Astrocyte (in vitro differentiated cells and primary cell): ENCODE measurements around the gene NCOA1. TPM values are rescaled to one million over a fixed set of nuclear protein-coding genes. Genes with fewer than 3 reads are reported as not detected.

Experiments
- DNase-seq: peaks from one replicate; pipeline ENCODE4 v3.0.0-alpha.2; 2010; ENCODE audit warnings: low read depth
- FAIRE-seq: peaks from 2 replicates; lab custom pipeline; 2011; peaks lifted over from hg19 to GRCh38; lab: Jason Lieb, UNC
- H2AFZ ChIP-seq: 2 replicates; pipeline ENCODE4 v1.6.0; 2012; ENCODE audit warnings: low read depth, low read length, inconsistent platforms
- H3K27ac ChIP-seq: 2 replicates; pipeline ENCODE4 v1.5.1; 2011; ENCODE audit warnings: low read depth, low read length, inconsistent platforms
- H3K27me3 ChIP-seq: 2 replicates; pipeline ENCODE4 v1.6.0; 2011; ENCODE audit warnings: low read length, inconsistent platforms; ENCODE audit not compliant: insufficient read depth
- H3K36me3 ChIP-seq: 2 replicates; pipeline ENCODE4 v1.5.1; 2011; ENCODE audit warnings: low read length, inconsistent platforms; ENCODE audit not compliant: insufficient read depth
- H3K4me1 ChIP-seq: 2 replicates; pipeline ENCODE4 v1.5.1; 2011; ENCODE audit warnings: low read length, inconsistent platforms; ENCODE audit not compliant: insufficient read depth
- H3K4me2 ChIP-seq: 2 replicates; pipeline ENCODE4 v1.6.0; 2012; ENCODE audit warnings: low read length, inconsistent platforms
- H3K4me3 ChIP-seq: 2 replicates; pipeline ENCODE4 v1.5.1; 2011; ENCODE audit warnings: low read depth, mild to moderate bottlenecking, low read length, inconsistent platforms; ENCODE audit not compliant: insufficient read depth
- H3K79me2 ChIP-seq: 2 replicates; pipeline ENCODE4 v1.6.0; 2012; ENCODE audit warnings: mild to moderate bottlenecking, low read length, inconsistent platforms; ENCODE audit not compliant: insufficient read depth
- H3K9ac ChIP-seq: 2 replicates; pipeline ENCODE4 v1.6.0; 2012; ENCODE audit warnings: mild to moderate bottlenecking, low read length, inconsistent platforms
- H3K9me3 ChIP-seq: 2 replicates; pipeline ENCODE4 v1.5.1; 2012; ENCODE audit warnings: low read depth, mild to moderate bottlenecking, low read length, inconsistent platforms; ENCODE audit not compliant: insufficient read depth
- H4K20me1 ChIP-seq: 2 replicates; pipeline ENCODE4 v1.6.0; 2012; ENCODE audit warnings: low read length, inconsistent platforms; ENCODE audit not compliant: insufficient read depth
- H3K27ac Mint-ChIP-seq: one replicate; pipeline ENCODE4 v1.8.0; 2021; ENCODE audit warnings: mild to moderate bottlenecking, mixed read lengths; ENCODE audit not compliant: unreplicated experiment
- H3K27me3 Mint-ChIP-seq: one replicate; pipeline ENCODE4 v1.8.0; 2021; ENCODE audit warnings: low read depth, mixed read lengths; ENCODE audit not compliant: unreplicated experiment
- H3K36me3 Mint-ChIP-seq: one replicate; pipeline ENCODE4 v1.8.0; 2021; ENCODE audit warnings: low read depth, mixed read lengths; ENCODE audit not compliant: unreplicated experiment
- H3K4me1 Mint-ChIP-seq: one replicate; pipeline ENCODE4 v1.8.0; 2021; ENCODE audit warnings: low read depth, mixed read lengths; ENCODE audit not compliant: unreplicated experiment
- H3K4me3 Mint-ChIP-seq: one replicate; pipeline ENCODE4 v1.8.0; 2021; ENCODE audit warnings: mild to moderate bottlenecking, moderate library complexity, mixed read lengths; ENCODE audit not compliant: unreplicated experiment
- H3K9me3 Mint-ChIP-seq: one replicate; pipeline ENCODE4 v1.8.0; 2021; ENCODE audit warnings: mild to moderate bottlenecking, mixed read lengths; ENCODE audit not compliant: unreplicated experiment
- EZH2 ChIP-seq: IDR thresholded peaks from 2 replicates; pipeline ENCODE4 v1.6.1; 2012; ENCODE audit warnings: mild to moderate bottlenecking, low read length, inconsistent platforms; ENCODE audit not compliant: insufficient read depth
- total RNA-seq: library from RNA; stranded (reverse); gene quantifications from 2 replicates; pipeline ENCODE4 v1.2.1, GENCODE V29; 2021
- TF ChIP-seq, protein P1 (sequence below): IDR thresholded peaks from 2 replicates; pipeline ENCODE4 v1.5.1; 2011; ENCODE audit warnings: low read depth, mild to moderate bottlenecking, inconsistent platforms, low read length, moderate library complexity; ENCODE audit not compliant: insufficient read depth

NCOA1 gene
- total RNA-seq, 1 donor from 2014 or later, result 14.7 TPM

DNA sequence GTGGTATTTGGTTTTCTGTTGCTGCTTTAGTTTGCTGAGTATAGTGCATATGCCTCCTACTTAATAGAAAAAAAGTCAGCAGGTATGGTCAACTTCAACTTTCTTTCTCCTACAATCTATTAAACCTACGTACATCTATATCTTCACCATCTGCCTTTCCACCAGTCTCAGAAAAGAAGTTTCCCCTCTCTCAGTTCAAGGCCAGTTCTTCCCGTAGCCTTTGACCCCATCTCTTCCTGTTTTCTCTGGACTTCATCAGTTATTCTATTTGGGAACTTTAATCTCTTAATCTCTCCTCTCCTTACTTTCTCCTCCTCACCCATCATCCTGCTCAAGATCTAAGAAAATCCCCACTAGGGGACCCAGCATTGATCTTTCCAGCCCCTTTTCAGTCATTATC, 296.5 kb downstream of the NCOA1 start:
- Mint-ChIP-seq H3K36me3 (peaks cover 5% of the 10 kb centered on the region), H3K9me3 (no peaks in the 10 kb centered on the region), H3K4me1 (peaks cover 7% of the 10 kb centered on the region), H3K27ac (no peak overlapping the region), H3K27me3 (no peaks in the 10 kb centered on the region), H3K4me3 (no peak overlapping the region)
- Histone ChIP-seq H3K9me3 (no peaks in the 10 kb centered on the region), H4K20me1 (no peaks in the 10 kb centered on the region), H3K36me3 (no peaks in the 10 kb centered on the region), H3K27me3 (no peaks in the 10 kb centered on the region), H3K4me3 (no peak overlapping the region), H3K9ac (no peak overlapping the region), H3K79me2 (no peaks in the 10 kb centered on the region), H2AFZ (no peak overlapping the region), H3K27ac (no peak overlapping the region), H3K4me1 (peaks cover 3% of the 10 kb centered on the region), H3K4me2 (no peak overlapping the region)
- no peak for TF ChIP-seq EZH2
- FAIRE-seq, result no peak
- no peak for DNase-seq

DNA sequence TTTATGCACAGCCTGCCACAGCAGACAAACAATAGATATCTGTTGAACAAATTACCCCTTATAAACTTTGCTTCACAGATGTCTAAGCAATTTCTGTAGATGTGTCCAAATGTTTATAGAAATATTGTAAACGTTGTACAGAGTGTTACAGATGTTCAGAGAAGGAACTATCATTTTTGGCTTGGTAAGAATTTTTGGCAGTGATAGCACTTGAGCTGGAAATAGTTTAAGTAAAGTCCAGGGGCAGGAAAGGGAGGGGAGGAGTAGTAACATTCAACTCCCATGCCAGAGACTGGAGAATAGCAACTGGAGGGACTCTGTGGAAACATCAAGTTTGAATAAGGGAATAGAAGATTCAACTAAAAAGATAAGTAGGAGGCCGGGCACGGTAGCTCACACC, 297.8 kb downstream of the NCOA1 start:
- Histone ChIP-seq H3K4me2 (no peak overlapping the region), H3K27ac (no peak overlapping the region), H3K36me3 (no peaks in the 10 kb centered on the region), H3K4me1 (peaks cover 5% of the 10 kb centered on the region), H3K4me3 (no peak overlapping the region), H3K9ac (no peak overlapping the region), H2AFZ (no peak overlapping the region), H3K9me3 (no peaks in the 10 kb centered on the region), H4K20me1 (no peaks in the 10 kb centered on the region), H3K79me2 (peaks cover 5% of the 10 kb centered on the region), H3K27me3 (no peaks in the 10 kb centered on the region)
- FAIRE-seq (no peak), DNase-seq (no peak)
- H3K36me3 Mint-ChIP-seq, result peaks cover 5% of the 10 kb centered on the region
- H3K27ac Mint-ChIP-seq, result no peak overlapping the region
- no peak for TF ChIP-seq EZH2
- TF ChIP-seq, protein P1, sequence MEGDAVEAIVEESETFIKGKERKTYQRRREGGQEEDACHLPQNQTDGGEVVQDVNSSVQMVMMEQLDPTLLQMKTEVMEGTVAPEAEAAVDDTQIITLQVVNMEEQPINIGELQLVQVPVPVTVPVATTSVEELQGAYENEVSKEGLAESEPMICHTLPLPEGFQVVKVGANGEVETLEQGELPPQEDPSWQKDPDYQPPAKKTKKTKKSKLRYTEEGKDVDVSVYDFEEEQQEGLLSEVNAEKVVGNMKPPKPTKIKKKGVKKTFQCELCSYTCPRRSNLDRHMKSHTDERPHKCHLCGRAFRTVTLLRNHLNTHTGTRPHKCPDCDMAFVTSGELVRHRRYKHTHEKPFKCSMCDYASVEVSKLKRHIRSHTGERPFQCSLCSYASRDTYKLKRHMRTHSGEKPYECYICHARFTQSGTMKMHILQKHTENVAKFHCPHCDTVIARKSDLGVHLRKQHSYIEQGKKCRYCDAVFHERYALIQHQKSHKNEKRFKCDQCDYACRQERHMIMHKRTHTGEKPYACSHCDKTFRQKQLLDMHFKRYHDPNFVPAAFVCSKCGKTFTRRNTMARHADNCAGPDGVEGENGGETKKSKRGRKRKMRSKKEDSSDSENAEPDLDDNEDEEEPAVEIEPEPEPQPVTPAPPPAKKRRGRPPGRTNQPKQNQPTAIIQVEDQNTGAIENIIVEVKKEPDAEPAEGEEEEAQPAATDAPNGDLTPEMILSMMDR, result no peak
- H3K9me3 Mint-ChIP-seq, result no peaks in the 10 kb centered on the region
- H3K27me3 Mint-ChIP-seq, result no peaks in the 10 kb centered on the region
- H3K4me1 Mint-ChIP-seq, result peaks cover 7% of the 10 kb centered on the region
- H3K4me3 Mint-ChIP-seq, result no peak overlapping the region

DNA sequence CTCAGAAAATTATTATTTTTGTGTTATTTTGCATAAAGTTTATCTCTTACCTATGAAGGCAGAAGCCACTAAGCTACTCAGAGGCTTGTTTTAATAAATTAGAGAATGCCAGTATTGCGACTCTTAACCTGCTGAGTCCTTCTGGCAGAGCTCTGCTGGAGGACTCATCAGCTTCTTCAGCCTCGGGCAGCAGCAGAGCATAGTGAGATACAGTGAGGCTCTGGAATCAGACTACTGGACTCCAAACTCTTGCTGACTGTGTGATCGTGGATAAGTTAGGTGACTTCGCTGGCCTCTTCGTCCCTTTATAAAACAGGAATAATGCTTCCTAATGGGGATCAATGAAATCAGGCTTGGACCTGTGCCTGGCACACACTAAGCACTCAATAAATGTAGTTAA, 300.4 kb downstream of the NCOA1 start:
- Histone ChIP-seq H3K4me2 (no peak overlapping the region), H3K27me3 (no peaks in the 10 kb centered on the region), H3K9ac (no peak overlapping the region), H3K4me1 (peaks cover 10% of the 10 kb centered on the region), H3K9me3 (no peaks in the 10 kb centered on the region), H3K79me2 (peaks cover 32% of the 10 kb centered on the region), H2AFZ (no peak overlapping the region), H3K36me3 (no peaks in the 10 kb centered on the region), H3K4me3 (no peak overlapping the region), H4K20me1 (peaks cover under 1% of the 10 kb centered on the region), H3K27ac (no peak overlapping the region)
- no peak overlapping the region for H3K27ac Mint-ChIP-seq
- no peak for FAIRE-seq
- no peaks in the 10 kb centered on the region for H3K27me3 Mint-ChIP-seq
- no peak for DNase-seq
- no peak for TF ChIP-seq EZH2
- TF ChIP-seq, protein P1, result no peak
- no peak overlapping the region for H3K4me3 Mint-ChIP-seq
- H3K9me3 Mint-ChIP-seq, result no peaks in the 10 kb centered on the region
- peaks cover 5% of the 10 kb centered on the region for H3K36me3 Mint-ChIP-seq
- H3K4me1 Mint-ChIP-seq, result peaks cover 12% of the 10 kb centered on the region
